B cell (primary cell): ENCODE data around the gene RNU5B-1.

Experiments
- EZH2 ChIP-seq: IDR thresholded peaks from 2 replicates; pipeline ENCODE4 v1.6.1; 2012; ENCODE audit warnings: borderline replicate concordance, low read depth, mild to moderate bottlenecking, moderate library complexity, low read length; ENCODE audit not compliant: insufficient read depth, poor library complexity, severe bottlenecking
- TF ChIP-seq, protein P1 (sequence below): fragments of 200-600 bp; IDR thresholded peaks from one replicate; pipeline ENCODE4 v1.8.0; 2022; ENCODE audit warnings: antibody characterized with exemption, mild to moderate bottlenecking

DNA sequence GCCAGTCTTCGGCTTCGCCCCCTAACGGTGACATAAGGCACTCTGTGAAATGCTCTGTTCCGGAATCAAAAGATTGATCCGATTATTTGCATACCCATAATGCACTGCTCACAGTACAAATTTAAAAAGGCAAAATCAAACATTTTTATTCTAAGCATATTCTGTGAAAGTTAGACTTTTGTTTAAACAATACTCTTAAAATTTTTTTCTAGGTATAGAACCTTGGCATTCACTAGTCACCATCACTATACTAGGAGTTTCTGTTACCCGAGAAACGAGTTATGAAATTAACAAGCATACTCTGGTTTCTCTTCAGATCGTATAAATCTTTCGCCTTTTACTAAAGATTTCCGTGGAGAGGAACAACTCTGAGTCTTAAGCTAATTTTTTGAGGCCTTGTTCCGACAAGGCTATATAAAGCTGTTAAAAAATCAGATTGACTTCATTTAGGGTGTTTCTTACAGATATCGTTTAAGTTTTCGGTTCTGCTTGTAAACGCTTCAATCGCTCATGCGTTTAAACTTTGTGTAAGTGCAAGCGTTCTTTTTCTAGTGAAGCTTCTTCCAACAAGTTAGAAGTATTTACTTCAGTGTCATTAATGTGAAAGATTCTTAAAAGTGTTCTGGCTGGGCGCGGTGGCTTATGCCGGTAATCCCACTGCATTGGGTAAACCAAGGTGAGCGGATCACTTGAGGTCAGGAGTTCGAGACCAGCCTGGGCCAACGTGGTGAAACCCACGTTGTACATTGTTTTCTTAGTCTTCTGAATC lies at the start of gene RNU5B-1:
- TF ChIP-seq EZH2, result no peak
- TF ChIP-seq, protein P1, sequence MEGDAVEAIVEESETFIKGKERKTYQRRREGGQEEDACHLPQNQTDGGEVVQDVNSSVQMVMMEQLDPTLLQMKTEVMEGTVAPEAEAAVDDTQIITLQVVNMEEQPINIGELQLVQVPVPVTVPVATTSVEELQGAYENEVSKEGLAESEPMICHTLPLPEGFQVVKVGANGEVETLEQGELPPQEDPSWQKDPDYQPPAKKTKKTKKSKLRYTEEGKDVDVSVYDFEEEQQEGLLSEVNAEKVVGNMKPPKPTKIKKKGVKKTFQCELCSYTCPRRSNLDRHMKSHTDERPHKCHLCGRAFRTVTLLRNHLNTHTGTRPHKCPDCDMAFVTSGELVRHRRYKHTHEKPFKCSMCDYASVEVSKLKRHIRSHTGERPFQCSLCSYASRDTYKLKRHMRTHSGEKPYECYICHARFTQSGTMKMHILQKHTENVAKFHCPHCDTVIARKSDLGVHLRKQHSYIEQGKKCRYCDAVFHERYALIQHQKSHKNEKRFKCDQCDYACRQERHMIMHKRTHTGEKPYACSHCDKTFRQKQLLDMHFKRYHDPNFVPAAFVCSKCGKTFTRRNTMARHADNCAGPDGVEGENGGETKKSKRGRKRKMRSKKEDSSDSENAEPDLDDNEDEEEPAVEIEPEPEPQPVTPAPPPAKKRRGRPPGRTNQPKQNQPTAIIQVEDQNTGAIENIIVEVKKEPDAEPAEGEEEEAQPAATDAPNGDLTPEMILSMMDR, result peak; percentile 96
